NCI-H2107 (cell line): ENCODE measurements around the gene THSD4.
"Not testable (repeated sequence)": the region's sequence is repeated elsewhere in the genome, so short reads cannot be mapped to it uniquely, and the experiment has no call there.

Source experiments
- DNase-seq: peaks from one replicate; lab custom pipeline; 2025; lab: John Stamatoyannopoulos, UW

THSD4 gene

DNA sequence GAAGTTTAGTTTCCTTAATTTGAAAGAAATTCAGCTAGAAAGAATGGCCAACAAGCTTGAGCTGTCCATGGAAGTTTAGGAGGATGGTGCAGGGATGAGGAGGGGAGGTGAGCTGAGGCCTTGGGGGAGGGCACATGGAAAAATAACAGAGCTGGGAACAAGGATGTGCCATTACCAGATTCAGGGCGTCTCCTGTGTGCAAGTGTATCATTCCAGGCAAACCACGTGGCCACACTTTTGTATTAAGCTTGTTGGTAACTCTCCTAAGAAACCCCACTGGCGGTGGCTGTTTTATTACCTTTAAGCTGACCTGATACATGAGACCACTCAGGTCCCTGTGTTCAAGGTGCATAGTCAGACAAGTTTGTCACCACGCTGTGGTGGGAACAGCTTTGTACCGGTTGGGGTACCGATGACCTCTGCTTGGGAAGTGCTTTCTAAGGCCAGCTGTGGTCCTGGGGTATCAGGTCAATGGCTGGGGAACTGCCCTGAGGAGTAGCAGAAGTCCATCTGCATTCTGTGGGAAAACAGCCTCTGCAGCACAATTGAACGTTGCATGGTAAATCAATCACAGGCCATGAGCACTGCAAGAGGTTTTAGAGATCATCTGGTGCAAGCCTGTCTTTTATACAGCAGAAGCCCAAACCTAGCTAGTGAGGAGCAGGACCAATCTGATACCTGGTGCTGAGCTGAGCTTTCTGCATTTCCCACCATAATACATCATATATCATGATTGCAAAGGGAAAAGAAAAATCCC is 235.5 kb downstream of the THSD4 start:
- DNase-seq: no peak

DNA sequence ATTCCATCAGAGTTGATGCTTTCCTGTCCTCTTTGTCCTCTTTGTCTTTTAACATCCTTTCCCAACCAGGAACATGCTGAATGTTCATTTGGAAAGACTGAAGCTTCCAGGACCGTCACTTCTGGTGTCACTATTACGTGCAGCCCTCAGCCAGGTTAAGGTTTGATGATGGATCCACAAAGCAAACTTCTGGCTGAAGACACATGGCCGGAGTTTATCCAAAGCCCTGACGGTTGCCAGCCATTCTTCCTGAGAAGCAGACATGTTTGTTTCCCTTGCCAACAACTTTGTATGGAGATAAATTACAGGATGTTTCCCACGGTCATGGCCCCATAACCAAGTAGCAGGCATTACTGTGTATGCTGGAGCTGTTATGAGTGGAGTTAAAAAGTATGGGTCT is 236.9 kb downstream of the THSD4 start:
- DNase-seq: no peak

DNA sequence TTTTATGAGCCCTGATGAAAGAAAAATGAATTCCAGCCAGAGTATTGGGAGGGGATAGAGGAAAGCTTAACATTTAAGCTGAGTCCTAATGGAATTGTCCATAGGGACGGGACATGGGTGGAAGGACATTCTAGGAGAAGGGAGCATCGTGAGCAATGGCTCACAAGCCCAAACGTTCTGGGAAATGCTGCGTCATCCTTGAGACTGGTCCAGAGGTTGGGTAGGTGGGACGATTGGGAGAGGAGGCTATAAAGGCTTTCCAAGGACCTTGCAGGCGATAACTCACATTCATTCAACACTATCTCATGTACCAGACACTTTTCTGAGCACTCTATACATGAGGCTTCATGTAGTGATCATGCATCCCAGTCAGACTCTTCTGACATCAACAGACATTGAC is 237.5 kb downstream of the THSD4 start:
- no peak for DNase-seq

DNA sequence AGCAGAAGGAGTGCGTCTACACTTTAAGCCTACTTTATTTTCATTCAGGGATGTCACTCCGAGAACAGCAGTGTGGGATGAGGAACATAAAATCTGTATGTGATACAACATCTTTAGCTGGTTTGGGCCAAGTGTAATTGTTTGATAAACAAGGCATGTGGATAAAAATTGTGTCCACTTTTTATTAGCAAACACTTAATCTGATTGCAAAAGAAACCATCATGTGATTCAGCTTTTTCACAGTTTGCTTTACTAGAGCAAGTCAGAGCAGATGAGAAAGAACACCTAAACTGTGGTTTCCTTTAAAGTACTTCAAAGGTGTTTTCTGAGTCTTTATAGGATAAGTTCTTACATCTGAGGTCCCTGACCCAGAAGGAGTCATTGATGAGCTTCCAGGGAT is 237.9 kb downstream of the THSD4 start:
- DNase-seq: no peak

DNA sequence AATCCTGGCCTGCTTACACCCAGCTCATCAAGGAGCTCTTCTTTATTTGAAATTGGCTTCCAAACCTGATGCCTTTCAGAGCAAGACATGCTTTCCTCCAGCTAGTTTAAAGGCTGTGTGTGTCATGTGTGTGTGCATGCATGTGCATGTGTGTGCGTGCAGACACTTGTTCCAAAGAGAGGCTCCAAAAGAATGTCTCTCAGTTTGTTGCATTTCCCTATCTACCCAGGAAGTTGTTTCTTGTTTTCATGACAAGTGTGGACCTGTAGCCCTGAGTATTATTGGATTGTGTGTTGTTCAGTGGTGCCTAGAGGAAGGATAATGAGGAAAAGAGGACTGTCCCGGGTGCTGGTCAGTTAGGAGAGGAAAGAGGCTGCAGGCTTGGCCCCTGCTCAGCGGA is 240.0 kb downstream of the THSD4 start:
- no peak for DNase-seq

DNA sequence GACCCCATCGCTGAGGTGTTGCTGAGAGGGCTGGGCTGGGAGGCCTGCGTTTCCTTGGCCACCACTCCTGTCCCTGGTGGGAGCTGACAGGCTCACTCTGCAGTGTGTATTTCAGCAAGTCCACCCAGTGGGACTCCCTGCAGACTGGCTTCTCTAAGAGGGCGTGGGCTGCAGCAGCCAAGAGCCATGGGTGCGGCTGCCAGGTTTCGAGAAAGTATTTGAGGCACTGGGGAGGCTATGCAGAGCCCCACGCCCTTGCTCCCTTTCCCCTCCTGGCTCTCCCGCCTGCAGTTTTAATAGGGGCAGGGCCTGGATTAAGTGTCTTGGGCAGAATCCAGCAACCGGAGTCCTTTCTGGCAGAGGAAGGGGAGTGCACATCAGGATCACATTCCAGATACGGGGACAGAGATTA is 242.1 kb downstream of the THSD4 start:
- no peak for DNase-seq

DNA sequence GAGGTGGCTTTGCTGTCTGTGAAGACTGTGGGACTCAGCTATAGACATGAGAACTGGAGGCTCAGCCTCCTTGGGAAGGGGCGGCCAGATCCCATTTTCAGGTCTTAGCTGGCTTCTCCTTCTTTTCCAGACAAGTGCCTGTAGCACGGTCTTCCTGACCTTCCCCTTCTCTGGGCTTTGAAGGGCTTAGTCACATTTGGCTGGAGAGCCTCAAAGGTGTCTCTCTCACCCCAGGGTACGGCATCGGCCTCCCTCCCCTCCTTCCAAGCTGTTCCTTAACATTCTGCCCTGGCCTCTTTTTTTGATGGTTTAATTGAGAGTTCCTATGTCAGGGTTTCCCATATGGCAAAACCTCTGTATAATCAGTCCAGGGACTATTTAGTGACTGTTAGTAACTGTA is 242.7 kb downstream of the THSD4 start:
- no peak for DNase-seq

DNA sequence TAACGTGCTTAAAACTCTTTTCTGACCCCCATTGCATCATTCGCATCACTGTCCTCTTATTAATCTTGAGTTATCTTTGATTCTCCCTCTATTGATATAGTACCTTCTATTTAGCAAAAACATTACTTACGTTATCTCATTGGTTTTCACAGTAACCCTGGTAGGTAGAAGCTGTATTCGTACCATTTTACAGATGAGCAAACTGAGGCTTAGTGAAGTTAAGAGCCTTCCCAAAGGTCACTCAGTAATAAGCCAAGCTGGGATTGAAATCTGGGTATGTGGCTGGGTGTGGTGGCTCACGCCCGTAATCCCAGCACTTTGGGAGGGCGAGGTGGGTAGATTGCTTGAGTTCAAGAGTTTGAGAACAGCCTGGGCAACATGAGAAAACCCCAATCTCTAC is 244.0 kb downstream of the THSD4 start:
- DNase-seq: no peak

DNA sequence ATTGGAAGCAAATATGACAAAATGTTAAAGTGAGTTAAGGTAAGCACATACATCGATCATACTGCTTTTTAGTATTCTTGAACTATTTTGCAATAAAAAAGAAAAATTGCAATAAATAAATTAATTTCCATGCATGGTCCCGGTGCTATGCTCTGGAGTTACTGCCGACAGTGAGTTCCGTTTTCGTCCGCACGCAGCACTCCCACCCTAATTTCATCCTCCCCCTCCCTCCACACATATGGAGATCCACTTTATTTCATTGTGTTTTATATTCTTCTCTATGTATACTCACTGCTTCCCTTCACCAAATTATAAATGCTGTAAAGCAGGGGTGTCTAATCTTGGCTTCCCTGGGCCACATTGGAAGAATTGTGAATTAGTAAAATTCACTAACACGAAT is 247.3 kb downstream of the THSD4 start:
- DNase-seq: no peak

DNA sequence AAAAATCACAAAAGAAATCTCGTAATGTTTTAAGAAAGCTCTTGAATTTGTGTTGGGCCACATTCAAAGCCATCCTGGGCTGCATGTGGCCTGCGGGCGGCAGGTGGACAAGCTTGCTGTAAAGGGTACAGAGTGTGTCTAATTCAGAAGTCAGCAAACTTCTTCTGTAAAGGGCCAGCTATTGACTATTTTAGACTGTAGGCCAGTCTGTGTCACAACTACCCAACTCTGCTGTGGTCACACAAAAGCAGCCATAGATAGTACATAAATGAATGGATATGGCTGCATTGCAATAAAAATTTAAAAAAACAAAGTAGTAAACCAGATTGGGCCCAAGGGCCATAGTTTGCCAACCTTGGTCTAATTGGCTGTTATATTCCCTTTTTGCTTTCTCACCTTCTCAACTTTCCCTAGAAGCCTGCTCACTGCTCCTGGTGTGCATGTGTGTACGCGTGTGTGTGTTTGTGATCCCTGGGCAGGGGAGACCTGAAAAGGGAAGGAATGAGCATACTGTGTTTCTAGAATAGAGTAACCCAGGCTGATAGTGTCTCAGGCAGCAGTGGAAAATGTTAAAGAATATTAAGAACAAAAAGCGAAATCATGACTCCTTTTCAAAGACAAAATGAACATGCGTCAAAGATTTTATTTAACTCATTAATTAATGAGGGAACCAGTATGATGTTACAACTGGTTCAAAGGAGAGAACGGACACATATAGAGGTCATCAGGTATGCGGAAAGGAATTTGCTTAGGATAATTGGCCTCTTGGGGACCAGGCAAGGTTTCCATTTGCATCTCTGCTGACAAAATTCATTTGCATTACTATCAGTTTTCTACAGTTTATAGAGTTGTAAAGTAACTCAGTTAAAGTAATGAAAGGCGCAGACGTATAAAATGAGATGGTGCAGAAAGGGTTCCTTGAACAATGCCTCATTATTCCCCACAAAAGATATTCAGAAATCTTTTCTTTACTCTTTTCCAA is 248.0 kb downstream of the THSD4 start:
- no peak for DNase-seq

DNA sequence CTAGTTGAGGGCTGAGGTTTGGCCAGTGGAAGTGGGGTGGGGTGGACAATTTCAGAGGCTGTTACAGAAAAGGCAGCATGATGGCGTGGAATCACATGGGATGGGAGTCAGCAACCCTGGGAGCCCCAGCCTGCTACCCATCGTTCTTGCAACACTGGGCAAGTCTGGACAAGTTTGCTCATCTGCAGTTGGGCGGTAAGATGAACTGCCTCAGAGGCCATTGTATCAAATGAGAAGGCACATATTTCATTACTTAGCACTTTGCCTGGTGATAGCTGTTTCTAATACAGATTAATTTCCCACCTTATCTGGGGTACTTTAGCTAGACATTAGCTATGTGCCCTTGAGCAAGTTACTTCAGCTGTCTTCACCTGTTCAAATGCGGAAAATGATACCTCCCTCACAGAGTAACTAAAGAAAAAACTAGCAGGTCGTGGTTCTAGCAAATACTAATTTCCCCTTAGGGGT is 248.9 kb downstream of the THSD4 start:
- no peak for DNase-seq

DNA sequence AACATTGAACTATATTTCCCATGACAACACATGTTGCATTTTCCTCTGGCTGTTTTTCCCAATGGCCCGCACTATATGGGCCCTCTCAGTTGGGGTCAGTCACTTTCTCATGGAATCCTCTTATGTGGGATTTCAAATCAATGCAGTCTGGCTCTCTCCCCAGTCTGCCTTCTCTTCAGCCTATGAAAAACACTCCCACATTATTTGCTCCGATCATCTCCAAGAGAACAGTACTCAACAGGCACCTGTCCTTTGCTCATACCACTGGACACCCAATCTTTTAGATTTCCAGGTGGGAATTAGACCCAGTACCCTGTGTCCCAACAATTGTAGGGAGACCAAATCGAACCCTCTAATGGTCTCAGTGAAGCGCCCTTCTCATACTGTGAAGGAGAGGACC is 251.3 kb downstream of the THSD4 start:
- no peak for DNase-seq

DNA sequence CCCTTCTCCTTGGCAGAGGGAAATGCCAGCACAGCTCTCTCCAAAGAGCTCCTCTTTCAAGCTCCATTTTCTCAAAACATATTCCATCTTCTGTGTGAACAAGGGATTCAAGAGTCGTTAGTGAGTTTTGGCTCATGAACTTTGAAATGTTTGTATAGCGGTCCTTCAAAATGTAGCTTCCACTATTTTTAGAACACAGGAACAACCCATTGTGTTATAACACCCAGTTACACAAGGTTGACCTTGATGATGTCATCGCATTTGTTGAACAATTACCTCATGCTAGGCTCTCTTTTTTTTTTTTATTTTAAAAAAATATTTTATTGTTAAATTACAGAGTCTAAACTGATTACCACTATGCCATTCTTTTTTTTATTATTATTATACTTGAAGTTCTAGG is 251.7 kb downstream of the THSD4 start:
- DNase-seq: no peak

DNA sequence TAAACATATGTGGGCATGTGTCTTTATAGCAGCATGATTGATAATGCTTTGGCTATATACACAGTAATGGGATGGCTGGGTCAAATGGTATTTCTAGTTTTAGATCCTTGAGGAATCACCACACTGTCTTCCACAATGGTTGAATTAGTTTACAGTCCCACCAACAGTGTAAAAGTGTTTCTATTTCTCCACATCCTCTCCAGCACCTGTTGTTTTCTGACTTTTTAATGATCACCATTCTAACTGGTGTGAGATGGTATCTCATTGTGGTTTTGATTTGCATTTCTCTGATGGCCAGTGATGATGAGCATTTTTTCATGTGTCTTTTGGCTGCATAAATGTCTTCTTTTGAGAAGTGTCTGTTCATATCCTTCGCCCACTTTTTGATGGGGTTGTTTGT is 252.5 kb downstream of the THSD4 start:
- not testable (repeated sequence) for DNase-seq

DNA sequence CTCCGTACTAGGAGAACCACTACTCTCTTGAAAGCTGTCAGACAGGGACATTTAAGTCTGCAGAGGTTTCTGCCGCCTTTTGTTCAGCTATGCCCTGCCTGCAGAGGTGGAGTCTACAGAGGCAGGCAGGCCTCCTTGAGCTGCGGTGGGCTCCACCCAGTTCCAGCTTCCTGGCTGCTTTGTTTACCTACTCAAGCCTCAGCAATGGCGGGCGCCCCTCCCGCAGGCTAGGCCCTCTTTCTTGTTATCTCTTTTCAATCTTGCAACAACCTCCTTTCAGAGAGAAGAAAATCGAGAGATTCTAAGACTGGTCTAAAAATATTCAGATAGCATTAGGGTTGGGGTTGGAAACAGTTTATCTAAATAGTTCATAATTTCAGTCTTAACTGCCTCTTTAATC is 257.5 kb downstream of the THSD4 start:
- DNase-seq: not testable (repeated sequence)

DNA sequence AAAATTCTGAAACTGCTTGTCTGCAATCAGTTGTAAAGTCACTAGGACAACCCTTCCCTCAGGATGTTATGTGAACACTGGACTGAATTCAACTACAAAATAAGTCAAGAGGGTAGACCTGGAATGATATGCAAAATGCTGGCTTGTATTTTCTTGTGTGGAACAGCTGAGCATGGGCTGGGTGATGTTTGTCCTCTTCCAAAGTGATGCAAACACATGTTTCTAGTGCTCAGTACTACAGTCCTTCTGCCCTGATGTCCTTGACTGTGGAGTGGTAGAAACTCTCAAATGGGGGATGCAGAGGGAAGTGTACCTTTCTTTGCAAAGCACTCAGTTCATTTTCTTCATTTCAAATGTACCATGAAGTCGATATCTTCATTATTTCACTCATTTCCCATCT is 258.6 kb downstream of the THSD4 start:
- DNase-seq: no peak

DNA sequence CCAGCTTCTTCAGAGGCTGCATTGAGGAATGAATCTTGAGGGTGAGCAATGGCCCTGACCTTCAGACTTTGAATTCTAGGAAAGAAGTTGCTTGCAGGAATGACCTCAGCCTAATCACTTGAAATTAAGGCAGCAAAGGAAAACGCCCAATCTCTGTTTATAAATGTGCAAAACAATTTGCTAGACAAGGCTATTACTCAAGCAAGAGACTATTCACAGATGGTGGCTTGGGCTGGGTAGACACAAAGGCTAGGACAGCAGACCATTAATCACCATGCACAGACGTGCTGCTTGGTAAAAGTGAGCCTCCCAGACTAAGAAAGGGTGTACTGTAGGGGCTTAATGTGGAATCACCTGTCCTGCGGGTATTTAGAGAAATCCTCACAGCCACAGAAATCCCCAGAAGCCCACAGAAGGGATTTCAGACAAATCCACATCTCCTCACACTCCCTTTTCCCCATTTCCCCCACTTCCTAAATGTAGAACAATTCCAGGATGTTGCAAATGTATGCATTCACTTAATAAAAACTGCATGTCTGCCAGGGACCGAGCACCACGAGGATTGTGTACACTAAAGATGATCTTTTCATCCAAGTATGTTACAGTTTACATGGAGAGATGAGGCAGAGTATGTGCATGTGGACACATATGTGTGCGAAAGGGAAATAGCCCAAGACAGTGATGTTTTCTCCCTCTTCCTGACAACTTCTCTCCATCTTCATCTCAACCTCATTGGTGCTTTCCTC is 259.5 kb downstream of the THSD4 start:
- DNase-seq: no peak

DNA sequence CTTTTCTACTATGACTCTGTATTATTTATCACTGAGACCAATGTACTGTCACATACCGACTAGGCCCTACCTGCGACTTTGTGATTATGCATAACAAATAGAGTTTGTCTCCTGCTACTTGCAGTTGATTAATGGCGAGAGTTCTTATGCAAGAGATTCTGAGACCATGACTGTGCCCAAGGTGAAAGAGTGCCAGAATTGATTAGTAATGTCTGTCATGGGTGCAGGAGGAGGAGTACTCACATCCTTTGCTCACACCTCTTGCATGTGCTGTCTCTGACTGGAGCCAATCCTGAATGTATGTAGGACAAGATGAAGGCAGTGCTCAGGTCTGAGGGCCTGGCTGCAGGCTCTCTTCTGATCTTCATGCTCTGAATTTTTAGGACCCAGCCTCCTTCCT is 260.7 kb downstream of the THSD4 start:
- DNase-seq: no peak

DNA sequence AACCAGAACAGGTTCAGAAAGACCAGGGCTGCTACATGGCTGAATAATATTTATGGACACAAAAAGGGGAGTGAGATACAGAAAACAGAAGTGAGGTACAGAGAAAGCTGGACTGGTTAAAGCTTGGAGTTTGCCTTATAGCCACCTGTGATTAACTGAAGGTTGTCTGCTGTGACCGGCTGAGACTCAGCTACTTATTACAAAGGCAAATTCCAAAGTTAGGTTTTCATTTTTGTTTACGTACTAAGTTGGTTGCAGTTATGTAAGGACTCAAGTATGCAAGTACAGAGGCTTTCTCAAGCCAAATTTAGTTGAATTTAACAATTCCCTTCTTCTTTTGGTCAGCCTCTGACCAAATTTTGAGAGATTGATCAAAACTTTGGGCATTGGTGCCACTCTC is 264.6 kb downstream of the THSD4 start:
- DNase-seq: no peak

DNA sequence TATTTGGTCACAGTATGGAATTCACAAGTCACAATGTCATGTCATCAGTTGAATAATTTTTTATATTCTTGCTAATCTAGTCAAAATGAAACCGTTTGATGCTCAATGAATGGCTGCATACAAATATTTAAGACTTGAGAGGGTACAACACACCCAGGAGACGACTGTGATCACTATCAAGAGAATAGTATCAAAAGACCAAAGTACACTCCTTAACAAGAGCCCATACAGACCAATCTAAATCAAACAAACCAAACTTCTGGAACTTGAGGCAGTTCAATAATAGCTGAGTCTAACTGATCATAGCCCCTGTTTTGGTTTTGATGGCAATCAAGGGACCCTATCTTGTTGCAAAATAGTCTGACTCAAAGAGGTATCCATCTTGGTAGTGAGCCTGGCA is 265.1 kb downstream of the THSD4 start:
- no peak for DNase-seq

DNA sequence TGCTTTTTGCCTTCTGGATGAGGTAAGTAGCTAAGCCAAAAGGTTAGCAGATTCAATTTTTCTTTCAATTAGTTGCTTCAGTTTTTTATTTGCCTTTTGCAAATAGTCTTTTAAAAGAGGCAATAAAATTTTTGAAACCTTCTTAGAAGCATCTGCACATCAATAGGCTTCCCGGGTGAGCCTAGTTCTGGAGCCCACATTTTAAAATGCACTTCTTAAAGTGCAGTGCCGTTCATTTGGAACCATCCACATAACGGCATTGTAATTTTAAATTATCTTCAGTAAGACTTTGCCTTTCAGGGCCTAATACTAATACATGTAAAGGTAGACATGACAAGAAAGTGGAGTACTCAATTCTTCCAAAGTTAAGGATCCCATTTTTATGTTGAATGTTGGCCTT is 269.2 kb downstream of the THSD4 start:
- DNase-seq: no peak

DNA sequence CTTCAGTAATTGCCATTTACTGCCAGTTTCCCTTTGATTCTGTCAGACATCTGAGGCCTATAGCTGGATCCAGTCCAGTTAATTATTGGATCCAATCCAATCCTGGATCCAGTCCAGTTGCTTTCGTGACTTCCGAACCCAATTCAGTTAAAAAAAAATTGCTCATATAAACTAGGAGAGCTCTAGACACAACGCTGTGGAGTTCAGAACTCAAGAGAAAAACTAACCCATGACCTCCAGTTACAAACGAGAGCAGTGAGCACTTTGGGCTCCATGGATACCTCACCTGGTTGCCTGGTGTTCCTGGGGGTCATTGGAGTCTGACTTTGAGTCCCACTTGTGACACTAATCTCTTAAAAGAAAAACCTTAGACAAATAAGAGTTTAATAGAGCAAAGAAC is 269.8 kb downstream of the THSD4 start:
- DNase-seq: no peak
